ENCODE results near the gene NKIRAS1.

- TF ChIP-seq CTCF (tag by site-specific recombination; IDR thresholded peaks at IDR 0.05) (no peak), ELK4 (IDR thresholded peaks at IDR 0.05; ENCODE audit: borderline replicate concordance, low read depth, low read length) (no peak), ZNF549 (tag by site-specific recombination; IDR thresholded peaks at IDR 0.05) (no peak), ZNF521 (tag by site-specific recombination; IDR thresholded peaks at IDR 0.05) (no peak), ZNF768 (tag by site-specific recombination; IDR thresholded peaks at IDR 0.05) (no peak)
These were observed 32.0 kb upstream of the NKIRAS1 start for GRCh38 chr3:23948761-23949160.
